ENCODE measurements around the gene FBXW12. TPM values are rescaled to one million over a fixed set of nuclear protein-coding genes. Genes with fewer than 3 reads are reported as not detected.

FBXW12 gene
- total RNA-seq, 2 experiments from 2014 or later: 0.11 to 0.16 TPM

DNA sequence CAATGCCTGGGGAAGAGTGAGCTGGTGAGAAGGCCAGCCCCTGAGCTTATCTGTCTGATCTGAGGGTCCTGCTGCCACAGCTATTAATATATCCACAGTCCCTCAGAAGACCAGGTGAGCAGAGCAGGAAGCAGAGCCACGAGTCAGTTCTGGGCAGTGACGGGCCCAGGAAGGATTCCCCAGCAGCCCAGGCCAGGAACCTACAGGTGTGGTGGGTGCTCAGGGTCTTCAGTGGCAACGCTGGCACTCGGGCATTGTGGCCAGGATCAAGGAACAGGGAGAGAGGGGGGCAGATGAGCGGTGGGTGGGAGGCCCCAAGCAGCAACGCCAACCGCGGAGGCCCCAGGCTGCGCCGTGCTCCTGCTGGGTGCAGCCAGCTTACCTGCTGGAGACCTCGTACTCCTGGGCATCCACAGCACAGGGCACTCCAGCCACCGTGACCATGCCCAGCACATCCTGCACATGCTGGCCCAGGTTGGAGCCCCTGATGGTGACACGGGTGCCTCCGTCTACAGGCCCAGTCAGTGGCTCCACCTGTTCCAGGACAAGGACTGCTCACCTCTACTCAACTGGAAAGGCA, 45.6 kb downstream of the FBXW12 start:
- CTCF ChIA-PET: no interaction called here
- Mint-ChIP-seq H3K27ac (no peak overlapping the region), H3K9me3 (ENCODE audit: low read depth) (no peaks in the 10 kb centered on the region), H3K4me3 (no peak overlapping the region), H3K36me3 (ENCODE audit: low read depth) (no peaks in the 10 kb centered on the region), H3K4me1 (no peaks in the 10 kb centered on the region), H3K27me3 (no peaks in the 10 kb centered on the region)
- no peak for DNase-seq
- no peak for ATAC-seq
- intact Hi-C loops (cut with DNase I, micrococcal nuclease): no loop called here
- POLR2A ChIA-PET: no interaction called here

DNA sequence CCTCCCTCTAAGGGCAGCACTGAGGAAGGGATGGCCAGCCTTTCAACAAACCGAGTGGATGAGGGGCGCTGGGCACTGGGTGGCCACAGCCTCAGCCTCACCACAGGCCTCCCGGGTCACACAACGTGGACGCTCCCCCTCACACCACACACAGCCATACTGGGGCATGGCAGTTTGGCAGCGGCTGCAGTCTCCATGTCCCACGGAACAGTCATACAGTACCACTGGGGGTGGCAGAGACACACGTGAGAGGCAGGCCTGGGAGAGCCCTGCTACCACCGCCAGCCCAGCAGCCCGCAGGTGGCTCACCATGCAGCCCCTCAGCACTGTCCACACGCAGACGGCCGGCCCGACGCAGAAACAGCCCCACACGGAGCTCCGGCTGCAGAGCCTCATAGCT, 46.1 kb downstream of the FBXW12 start:
- ChIA-PET POLR2A (no interaction called here), CTCF (no interaction called here)
- H3K9me3 Mint-ChIP-seq (ENCODE audit: low read depth): no peaks in the 10 kb centered on the region
- H3K4me1 Mint-ChIP-seq: no peaks in the 10 kb centered on the region
- no peak for ATAC-seq
- DNase-seq: no peak
- no peak overlapping the region for H3K4me3 Mint-ChIP-seq
- H3K36me3 Mint-ChIP-seq (ENCODE audit: low read depth): no peaks in the 10 kb centered on the region
- no peak overlapping the region for H3K27ac Mint-ChIP-seq
- H3K27me3 Mint-ChIP-seq: no peaks in the 10 kb centered on the region
- intact Hi-C loops (cut with DNase I, micrococcal nuclease): no loop called here

DNA sequence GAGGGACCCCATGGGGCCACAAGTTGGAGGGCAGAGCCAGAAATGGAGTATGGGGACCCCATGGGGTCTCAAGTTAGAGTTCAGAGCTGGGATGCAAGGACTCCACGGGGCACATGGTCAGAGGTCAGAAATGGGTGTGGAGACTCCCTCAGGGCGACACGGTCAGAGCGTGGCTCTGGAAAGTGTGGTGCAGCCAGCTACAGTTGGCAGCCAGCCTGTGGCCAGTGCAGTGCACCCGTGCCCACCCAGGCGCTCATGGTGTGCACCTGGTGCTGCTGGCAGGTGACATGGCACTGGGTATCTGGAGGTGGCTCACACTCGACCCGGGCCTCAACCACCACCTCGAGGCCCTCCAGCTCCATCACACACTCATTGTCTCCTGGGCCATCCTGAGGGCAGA, 46.6 kb downstream of the FBXW12 start:
- intact Hi-C loops (cut with DNase I, micrococcal nuclease): no loop called here
- ChIA-PET CTCF (no interaction called here), POLR2A (no interaction called here)
- H3K4me3 Mint-ChIP-seq: no peak overlapping the region
- no peaks in the 10 kb centered on the region for H3K9me3 Mint-ChIP-seq (ENCODE audit: low read depth)
- H3K36me3 Mint-ChIP-seq (ENCODE audit: low read depth): no peaks in the 10 kb centered on the region
- H3K4me1 Mint-ChIP-seq: no peaks in the 10 kb centered on the region
- no peaks in the 10 kb centered on the region for H3K27me3 Mint-ChIP-seq
- ATAC-seq (no peak), DNase-seq (no peak)
- no peak overlapping the region for H3K27ac Mint-ChIP-seq

DNA sequence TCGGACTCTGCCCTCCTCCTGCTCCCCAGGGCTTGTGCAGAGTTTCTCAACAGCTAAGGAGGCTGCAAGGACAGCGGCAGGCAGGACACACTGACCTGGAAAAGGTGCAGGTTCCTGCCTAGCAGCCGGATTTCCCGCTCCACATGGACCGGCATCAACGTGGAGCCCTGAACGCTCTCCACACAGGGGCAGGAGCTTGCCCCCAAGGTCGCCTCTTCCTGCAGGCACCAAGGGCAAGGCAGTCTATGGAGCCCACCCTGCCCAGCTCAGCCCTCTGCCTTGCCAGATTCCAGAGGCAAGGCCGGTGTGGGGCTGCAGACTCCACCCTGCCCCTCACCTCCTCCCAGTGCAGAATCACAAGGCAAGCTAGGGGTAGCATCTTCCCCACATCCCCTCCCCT, 47.1 kb downstream of the FBXW12 start:
- Mint-ChIP-seq H3K4me1 (no peaks in the 10 kb centered on the region), H3K27ac (no peak overlapping the region), H3K9me3 (ENCODE audit: low read depth) (no peaks in the 10 kb centered on the region), H3K27me3 (no peaks in the 10 kb centered on the region), H3K4me3 (no peak overlapping the region), H3K36me3 (ENCODE audit: low read depth) (no peaks in the 10 kb centered on the region)
- DNase-seq (no peak), ATAC-seq (no peak)
- intact Hi-C loops (cut with DNase I, micrococcal nuclease): no loop called here
- CTCF ChIA-PET: interaction anchor here (0.6 kb wide), 1 partner anchor 67 kb away, joined by 3 read pairs; no protein-coding TSS in a partner anchor
- POLR2A ChIA-PET: interaction anchor here (0.6 kb wide), 1 partner anchor 18 kb away, joined by 3 read pairs; no protein-coding TSS in a partner anchor

DNA sequence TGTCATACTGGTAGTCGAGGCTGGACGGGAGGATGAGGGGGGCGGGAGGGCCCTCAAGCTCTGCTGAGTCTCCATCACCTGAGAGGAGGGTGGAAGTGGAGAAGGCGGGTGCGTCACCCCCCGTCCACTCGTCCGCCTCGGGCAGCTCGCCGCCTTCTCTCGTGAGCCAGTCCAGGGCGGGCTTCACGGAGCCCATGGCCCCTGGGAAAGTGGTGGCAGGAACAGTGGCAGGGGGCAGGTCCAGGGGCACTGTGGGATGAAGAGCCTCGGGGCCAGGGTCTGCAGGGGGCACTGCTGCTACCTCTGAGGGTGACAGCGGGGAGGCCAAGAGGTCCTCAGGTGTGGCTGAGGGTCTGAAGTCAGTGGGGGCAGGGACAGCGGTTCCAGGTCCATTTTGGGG, 47.6 kb downstream of the FBXW12 start:
- H3K27me3 Mint-ChIP-seq: no peaks in the 10 kb centered on the region
- DNase-seq: no peak
- H3K4me3 Mint-ChIP-seq: no peak overlapping the region
- H3K4me1 Mint-ChIP-seq: no peaks in the 10 kb centered on the region
- ChIA-PET POLR2A (interaction anchor here (0.6 kb wide), 1 partner anchor 19 kb away, joined by 3 read pairs; no protein-coding TSS in a partner anchor), CTCF (interaction anchor here (0.6 kb wide), 1 partner anchor 67 kb away, joined by 3 read pairs; no protein-coding TSS in a partner anchor)
- intact Hi-C loops (cut with DNase I, micrococcal nuclease): no loop called here
- H3K9me3 Mint-ChIP-seq (ENCODE audit: low read depth): no peaks in the 10 kb centered on the region
- no peak for ATAC-seq
- no peak overlapping the region for H3K27ac Mint-ChIP-seq
- no peaks in the 10 kb centered on the region for H3K36me3 Mint-ChIP-seq (ENCODE audit: low read depth)

DNA sequence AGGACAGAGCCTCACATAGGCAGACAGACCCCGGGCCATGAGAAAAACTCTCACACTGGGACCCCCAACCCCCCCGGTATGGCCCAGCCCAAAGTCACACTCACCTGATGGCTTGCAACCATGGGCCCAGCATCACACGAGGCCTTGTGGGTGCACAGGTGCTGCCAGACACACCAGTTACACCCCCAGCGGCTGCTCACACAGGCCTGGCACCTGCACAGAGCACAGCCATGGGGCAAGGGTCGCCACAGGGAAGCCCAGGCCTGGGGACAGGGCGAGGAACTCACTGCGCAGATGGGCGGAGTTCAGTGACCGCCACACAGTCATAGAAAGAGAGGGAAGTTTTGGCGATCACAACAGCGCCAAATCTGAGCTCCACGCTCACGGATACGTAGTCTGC, 48.5 kb downstream of the FBXW12 start:
- intact Hi-C loops (cut with DNase I, micrococcal nuclease): no loop called here
- Mint-ChIP-seq H3K9me3 (ENCODE audit: low read depth) (no peaks in the 10 kb centered on the region), H3K4me3 (no peak overlapping the region), H3K27ac (no peak overlapping the region), H3K36me3 (ENCODE audit: low read depth) (no peaks in the 10 kb centered on the region), H3K27me3 (no peaks in the 10 kb centered on the region), H3K4me1 (no peaks in the 10 kb centered on the region)
- CTCF ChIA-PET: no interaction called here
- DNase-seq: no peak
- POLR2A ChIA-PET: no interaction called here
- no peak for ATAC-seq

DNA sequence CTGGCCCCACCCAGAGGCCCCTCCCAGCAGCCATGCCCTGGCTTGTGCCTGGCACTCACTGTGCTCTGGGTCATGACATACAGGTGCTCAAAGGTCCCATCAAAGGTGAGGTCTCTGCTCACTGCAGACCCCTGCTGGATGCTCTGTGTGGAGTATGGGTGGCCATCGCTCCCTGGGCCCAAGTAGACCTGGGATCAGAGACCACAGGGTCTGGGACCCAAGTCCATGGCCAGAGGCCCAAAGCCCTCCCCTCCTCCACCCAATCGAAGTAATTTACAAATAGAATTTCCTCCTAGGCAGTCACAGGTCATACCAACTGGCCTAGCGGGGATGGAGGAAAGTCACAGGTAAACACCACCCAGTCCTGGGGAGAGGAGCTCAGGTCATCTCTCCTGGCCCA, 50.3 kb downstream of the FBXW12 start:
- Mint-ChIP-seq H3K4me1 (no peaks in the 10 kb centered on the region), H3K27ac (no peak overlapping the region), H3K27me3 (no peaks in the 10 kb centered on the region), H3K36me3 (ENCODE audit: low read depth) (no peaks in the 10 kb centered on the region), H3K9me3 (ENCODE audit: low read depth) (no peaks in the 10 kb centered on the region), H3K4me3 (no peak overlapping the region)
- no peak for ATAC-seq
- intact Hi-C loops (cut with DNase I, micrococcal nuclease): no loop called here
- ChIA-PET POLR2A (interaction anchor here (0.5 kb wide), 1 partner anchor 292 kb away, joined by 3 read pairs; no protein-coding TSS in a partner anchor), CTCF (interaction anchor here (0.8 to 3.1 kb wide), 2 partner anchors 14 to 22 kb away, joined by 3 to 17 read pairs; no protein-coding TSS in a partner anchor)
- DNase-seq: no peak

DNA sequence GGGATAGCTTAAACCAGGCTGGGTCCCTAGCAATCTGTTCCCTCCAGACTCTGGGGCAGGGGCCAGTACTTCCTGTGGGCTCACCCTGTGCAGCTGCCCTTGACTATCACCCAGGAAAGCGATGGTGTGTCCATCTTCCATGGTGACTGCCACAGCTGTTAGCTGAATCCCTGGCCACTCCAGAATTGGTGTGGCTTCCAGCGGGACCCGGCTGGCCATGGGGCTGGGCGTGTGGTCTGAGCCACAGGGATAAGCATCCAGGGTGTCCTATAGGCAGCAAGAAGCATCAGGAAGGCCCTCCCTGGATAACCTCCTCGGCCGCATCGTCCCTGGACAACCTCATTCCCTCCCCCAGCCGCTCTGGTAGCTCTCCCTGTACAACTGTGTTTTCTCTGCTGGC, 50.7 kb downstream of the FBXW12 start:
- ChIA-PET CTCF (interaction anchor here (0.8 to 3.1 kb wide), 3 partner anchors 11 to 22 kb away, joined by 3 to 17 read pairs (median 4); no protein-coding TSS in a partner anchor), POLR2A (interaction anchor here (0.5 to 1.1 kb wide), 2 partner anchors 17 to 292 kb away, joined by 3 read pairs; no protein-coding TSS in a partner anchor)
- Mint-ChIP-seq H3K4me3 (no peak overlapping the region), H3K9me3 (ENCODE audit: low read depth) (no peaks in the 10 kb centered on the region), H3K27me3 (no peaks in the 10 kb centered on the region), H3K27ac (no peak overlapping the region), H3K4me1 (no peaks in the 10 kb centered on the region), H3K36me3 (ENCODE audit: low read depth) (no peaks in the 10 kb centered on the region)
- DNase-seq: no peak
- no peak for ATAC-seq
- intact Hi-C loops (cut with DNase I, micrococcal nuclease): no loop called here

DNA sequence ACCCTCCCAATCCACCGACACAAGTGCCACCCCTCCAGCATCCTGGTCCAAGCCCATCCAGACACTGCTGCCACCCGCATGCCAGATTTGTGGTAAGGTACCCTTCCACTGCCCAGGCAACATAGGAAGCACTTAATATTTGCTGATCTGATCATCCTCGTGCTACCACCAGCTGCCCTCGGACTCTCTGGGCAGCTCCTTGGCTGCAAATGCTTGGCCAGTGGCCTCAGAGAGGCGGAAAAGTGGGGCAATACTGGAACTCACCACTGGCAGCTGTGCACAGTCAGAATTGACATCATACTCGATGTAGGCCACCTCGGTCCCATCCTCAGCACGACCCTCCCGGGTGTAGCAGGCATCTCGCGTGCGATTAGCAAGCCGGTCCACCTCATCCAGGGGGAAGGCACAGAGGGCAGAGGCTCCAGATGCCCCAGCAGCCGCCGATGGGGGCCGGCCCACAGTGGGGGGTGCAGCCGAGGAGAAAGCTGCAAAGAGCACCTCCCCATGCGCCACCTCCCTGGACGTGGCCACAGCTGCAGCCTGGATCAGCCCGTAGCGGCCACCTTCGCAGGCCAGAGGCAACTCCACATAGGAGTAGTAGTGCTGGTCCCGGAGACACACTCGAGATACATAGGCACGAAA, 51.3 kb downstream of the FBXW12 start:
- H3K9me3 Mint-ChIP-seq (ENCODE audit: low read depth): no peaks in the 10 kb centered on the region
- H3K4me1 Mint-ChIP-seq: no peaks in the 10 kb centered on the region
- no peak for ATAC-seq
- no peak overlapping the region for H3K27ac Mint-ChIP-seq
- POLR2A ChIA-PET: interaction anchor here (1.1 kb wide), 1 partner anchor 16 kb away, joined by 3 read pairs; no protein-coding TSS in a partner anchor
- no peak overlapping the region for H3K4me3 Mint-ChIP-seq
- peaks cover 5% of the 10 kb centered on the region for H3K27me3 Mint-ChIP-seq
- no peaks in the 10 kb centered on the region for H3K36me3 Mint-ChIP-seq (ENCODE audit: low read depth)
- CTCF ChIA-PET: interaction anchor here (0.6 to 3.1 kb wide), 6 partner anchors 10 to 571 kb away, joined by 3 to 17 read pairs (median 3); partner anchors contain the start of gene ATRIP
- intact Hi-C loops (cut with DNase I, micrococcal nuclease): no loop called here
- no peak for DNase-seq

DNA sequence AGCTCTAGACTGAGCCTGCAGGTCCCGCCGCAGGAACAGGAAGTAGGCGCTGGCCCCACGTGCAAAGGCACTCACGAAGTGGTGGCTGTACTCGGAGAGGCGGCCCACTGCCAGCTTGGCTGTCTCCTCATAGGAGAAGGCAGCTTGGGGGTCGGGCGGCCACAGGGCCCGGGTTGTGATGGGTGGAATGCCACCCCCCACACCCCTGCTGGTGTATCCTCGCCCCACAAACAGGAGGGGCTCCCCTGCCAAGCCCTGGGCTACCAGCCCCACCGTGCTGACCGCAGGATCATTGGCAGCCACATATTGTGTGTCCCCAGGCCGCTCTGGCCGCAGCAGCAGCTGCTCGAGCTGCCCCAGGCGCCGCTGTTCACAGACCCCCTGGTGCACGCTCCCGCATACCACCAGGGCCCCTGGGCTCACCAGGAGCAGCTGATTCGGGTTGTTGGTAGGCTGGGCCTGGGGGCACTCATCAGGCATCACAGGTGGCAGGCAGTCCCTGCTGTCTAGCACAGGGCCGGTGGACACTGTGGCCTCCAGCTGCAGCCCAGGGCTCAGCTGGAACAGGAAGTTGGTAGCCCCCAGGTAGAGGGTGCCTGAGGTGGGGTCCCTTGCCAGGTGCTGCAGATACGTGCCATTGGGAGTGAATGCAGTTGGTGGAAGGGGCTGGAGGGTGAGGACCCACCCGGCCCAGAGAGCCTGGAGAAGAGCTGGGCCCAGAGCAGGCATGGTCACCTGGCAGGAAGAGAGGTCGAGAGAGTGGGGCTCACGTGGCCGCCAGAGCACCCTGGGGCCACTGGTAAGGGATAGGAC, 52.1 kb downstream of the FBXW12 start:
- H3K9me3 Mint-ChIP-seq (ENCODE audit: low read depth): no peaks in the 10 kb centered on the region
- DNase-seq: no peak
- POLR2A ChIA-PET: interaction anchor here (1.1 kb wide), 1 partner anchor 16 kb away, joined by 3 read pairs; no protein-coding TSS in a partner anchor
- H3K4me3 Mint-ChIP-seq: no peak overlapping the region
- no peaks in the 10 kb centered on the region for H3K36me3 Mint-ChIP-seq (ENCODE audit: low read depth)
- H3K27me3 Mint-ChIP-seq: peaks cover 5% of the 10 kb centered on the region
- intact Hi-C loops (cut with DNase I, micrococcal nuclease): no loop called here
- CTCF ChIA-PET: interaction anchor here (0.6 to 3.1 kb wide), 5 partner anchors 12 to 570 kb away, joined by 3 to 17 read pairs (median 3); partner anchors contain the start of gene ATRIP
- ATAC-seq: no peak
- H3K27ac Mint-ChIP-seq: no peak overlapping the region
- no peaks in the 10 kb centered on the region for H3K4me1 Mint-ChIP-seq

DNA sequence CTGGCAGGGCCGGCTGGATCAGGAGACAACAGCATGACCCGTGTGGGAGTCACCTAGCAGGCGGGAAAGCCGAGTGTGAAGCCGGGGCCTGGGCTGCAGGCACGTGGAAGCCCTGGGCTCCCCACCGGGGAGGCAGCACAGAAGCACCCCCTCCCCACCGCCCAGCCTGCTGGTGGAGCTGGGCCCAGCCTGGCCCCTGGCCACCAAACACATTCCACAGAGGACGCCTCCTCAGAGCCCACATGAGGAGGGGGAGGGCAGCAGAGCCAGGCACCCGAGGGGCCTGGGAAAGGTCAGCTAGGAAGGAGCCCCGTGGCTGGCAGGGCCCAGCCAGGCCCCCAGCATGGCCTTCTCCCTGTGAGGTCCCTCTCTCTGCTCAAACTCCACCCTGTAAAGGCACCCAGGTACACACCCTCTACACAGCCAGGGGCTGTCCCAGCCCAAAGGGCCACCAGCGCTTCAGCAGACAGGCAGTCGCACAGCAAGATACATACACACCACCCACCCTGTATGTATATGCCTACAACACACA, 53.3 kb downstream of the FBXW12 start:
- DNase-seq (no peak), ATAC-seq (no peak)
- ChIA-PET CTCF (no interaction called here), POLR2A (no interaction called here)
- Mint-ChIP-seq H3K4me3 (no peak overlapping the region), H3K9me3 (ENCODE audit: low read depth) (no peaks in the 10 kb centered on the region), H3K4me1 (no peaks in the 10 kb centered on the region), H3K27ac (no peak overlapping the region), H3K36me3 (ENCODE audit: low read depth) (no peaks in the 10 kb centered on the region), H3K27me3 (peaks cover 5% of the 10 kb centered on the region)
- intact Hi-C loops (cut with DNase I, micrococcal nuclease): no loop called here

Measured in activated CD4-positive, alpha-beta T cell treated with anti-CD3 and anti-CD28 coated beads for 36 hours (primary cell).